ENCODE data around the gene POFUT1. TPM values are rescaled to one million over a fixed set of nuclear protein-coding genes. Genes with fewer than 3 reads are reported as not detected.

POFUT1 gene
- total and polyA plus RNA-seq, 7 donors, result 7.8 to 22.9 (median 16.3) TPM

DNA sequence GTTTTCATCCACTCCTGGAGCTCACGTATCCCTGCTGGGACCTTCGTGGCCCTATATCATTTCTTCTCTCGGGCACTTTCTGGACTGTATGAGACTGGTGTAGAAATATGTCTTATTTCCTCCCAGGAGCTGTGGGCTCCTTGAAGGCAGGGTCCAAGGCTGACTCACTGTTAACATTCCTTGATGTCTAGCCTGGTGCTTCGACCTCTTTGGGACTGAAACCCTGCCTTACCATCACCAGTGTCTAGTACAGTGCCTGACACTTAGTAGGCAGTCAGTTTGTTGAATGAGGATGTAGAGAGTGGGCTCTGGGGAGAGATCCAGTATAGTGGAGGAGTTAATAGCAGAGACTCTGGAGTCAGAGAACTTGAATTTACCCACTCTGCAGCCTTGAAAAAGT, 23.6 kb downstream of the POFUT1 start:
- DNase-seq (no peak), ATAC-seq (no peak)
- TF ChIP-seq, protein P1, sequence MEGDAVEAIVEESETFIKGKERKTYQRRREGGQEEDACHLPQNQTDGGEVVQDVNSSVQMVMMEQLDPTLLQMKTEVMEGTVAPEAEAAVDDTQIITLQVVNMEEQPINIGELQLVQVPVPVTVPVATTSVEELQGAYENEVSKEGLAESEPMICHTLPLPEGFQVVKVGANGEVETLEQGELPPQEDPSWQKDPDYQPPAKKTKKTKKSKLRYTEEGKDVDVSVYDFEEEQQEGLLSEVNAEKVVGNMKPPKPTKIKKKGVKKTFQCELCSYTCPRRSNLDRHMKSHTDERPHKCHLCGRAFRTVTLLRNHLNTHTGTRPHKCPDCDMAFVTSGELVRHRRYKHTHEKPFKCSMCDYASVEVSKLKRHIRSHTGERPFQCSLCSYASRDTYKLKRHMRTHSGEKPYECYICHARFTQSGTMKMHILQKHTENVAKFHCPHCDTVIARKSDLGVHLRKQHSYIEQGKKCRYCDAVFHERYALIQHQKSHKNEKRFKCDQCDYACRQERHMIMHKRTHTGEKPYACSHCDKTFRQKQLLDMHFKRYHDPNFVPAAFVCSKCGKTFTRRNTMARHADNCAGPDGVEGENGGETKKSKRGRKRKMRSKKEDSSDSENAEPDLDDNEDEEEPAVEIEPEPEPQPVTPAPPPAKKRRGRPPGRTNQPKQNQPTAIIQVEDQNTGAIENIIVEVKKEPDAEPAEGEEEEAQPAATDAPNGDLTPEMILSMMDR (IDR thresholded peaks at IDR 0.05), result no peak
- Histone ChIP-seq H3K4me1 (peaks cover 13% of the 10 kb centered on the region), H3K27ac (no peak overlapping the region), H3K27me3 (ENCODE audit: insufficient read depth in 3 of 3, low read length in 2 of 3) (no peaks in the 10 kb centered on the region), H3K36me3 (ENCODE audit: insufficient read depth in 1 of 2, low read depth in 1 of 2) (peaks cover 4 to 92% of the 10 kb centered on the region in 2 donors), H3K9me3 (no peaks in the 10 kb centered on the region), H3K4me3 (no peak overlapping the region)
- WGBS, 3 donors, result 91 to 95% (median 94%) methylated on average over 4 of the region's 4 CpGs
- intact Hi-C loops (cut with DNase I), result no loop called here

DNA sequence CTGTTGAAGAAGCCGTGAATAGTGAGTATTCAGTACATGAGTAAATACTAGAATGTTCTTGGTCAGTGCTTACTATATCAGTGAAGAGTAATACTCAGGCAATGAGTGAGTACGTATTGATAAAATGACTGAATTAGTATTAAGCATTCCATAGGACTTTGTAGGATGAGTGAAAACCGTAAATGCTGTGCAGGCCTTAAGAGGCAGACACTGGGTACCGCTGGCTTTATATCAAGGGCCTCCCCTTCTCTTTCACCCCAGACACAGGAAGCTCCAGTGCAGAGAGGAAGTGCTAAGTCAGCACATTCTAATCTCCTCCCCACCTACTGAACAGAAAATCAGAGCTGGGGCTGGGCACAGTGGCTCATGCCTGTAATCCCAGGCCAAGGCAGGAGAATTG, 24.2 kb downstream of the POFUT1 start:
- no peak overlapping the region for H3K4me3 ChIP-seq
- no peak for DNase-seq
- WGBS, 3 donors, result 84 to 90% (median 86%) methylated on average over 4 of the region's 4 CpGs
- H3K4me1 ChIP-seq, result peaks cover 13% of the 10 kb centered on the region
- peaks cover 4 to 97% of the 10 kb centered on the region in 2 donors for H3K36me3 ChIP-seq (ENCODE audit: insufficient read depth in 1 of 2, low read depth in 1 of 2)
- H3K27ac ChIP-seq, result no peak overlapping the region
- TF ChIP-seq, protein P1 (IDR thresholded peaks at IDR 0.05), result no peak
- no peak for ATAC-seq
- H3K27me3 ChIP-seq (ENCODE audit: insufficient read depth in 3 of 3, low read length in 2 of 3), result no peaks in the 10 kb centered on the region
- intact Hi-C loops (cut with DNase I), result no loop called here
- no peaks in the 10 kb centered on the region for H3K9me3 ChIP-seq

DNA sequence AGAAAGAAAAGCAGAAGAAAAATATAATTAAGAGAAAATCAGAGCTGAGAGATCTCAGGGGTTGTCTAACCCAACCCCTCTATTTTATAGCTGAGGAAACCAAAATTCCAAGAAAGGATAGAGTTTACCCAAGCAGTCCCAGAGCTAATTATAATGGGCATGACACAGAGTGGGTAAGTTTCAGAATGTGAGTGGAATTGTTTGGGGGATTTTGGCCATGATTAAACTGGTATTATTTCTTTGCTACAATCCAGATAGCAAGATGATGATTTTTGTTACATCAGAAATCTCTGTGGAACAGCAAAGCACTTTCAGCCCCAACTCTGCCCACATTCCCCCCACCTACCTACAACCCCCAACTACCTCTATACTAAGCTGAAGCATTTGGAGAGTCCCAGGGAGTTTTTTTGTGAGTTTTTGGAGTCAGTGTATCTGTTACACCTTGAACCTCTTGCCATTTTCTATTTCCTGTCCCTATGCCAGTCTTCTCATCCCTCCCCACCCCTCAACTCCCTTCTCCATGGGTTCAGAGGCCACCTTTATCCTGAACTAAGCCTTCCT, 24.7 kb downstream of the POFUT1 start:
- no peak overlapping the region for H3K4me3 ChIP-seq
- ATAC-seq (no peak), DNase-seq (no peak)
- peaks cover 4 to 97% of the 10 kb centered on the region in 2 donors for H3K36me3 ChIP-seq (ENCODE audit: insufficient read depth in 1 of 2, low read depth in 1 of 2)
- no peaks in the 10 kb centered on the region for H3K9me3 ChIP-seq
- no peaks in the 10 kb centered on the region for H3K27me3 ChIP-seq (ENCODE audit: insufficient read depth in 3 of 3, low read length in 2 of 3)
- no peak overlapping the region for H3K27ac ChIP-seq
- intact Hi-C loops (cut with DNase I), result no loop called here
- peaks cover 7% of the 10 kb centered on the region for H3K4me1 ChIP-seq
- TF ChIP-seq, protein P1 (IDR thresholded peaks at IDR 0.05), result no peak

DNA sequence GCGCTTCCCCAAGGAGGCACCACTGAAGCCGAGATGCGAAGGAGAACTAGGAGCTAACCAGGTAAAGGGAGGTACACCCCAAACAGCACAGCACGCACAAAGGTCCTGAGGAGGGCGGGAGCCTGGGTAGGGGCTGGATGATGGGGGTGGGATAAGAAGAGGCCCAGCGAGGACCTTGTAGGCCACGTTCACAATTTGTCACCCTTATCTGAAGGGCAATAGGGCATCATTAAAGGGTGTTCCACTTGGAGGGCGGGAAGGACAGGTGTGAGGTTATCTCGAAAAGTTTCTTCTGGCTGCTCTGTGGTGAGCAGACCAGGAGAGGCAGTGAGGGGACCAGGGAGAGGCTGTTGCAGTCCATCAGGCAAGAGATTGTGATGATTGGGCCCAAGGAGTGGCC, 25.6 kb downstream of the POFUT1 start:
- 92 to 96% (median 96%) methylated on average over 9 of the region's 9 CpGs for WGBS, 3 donors
- peaks cover 4 to 88% of the 10 kb centered on the region in 2 donors for H3K36me3 ChIP-seq (ENCODE audit: insufficient read depth in 1 of 2, low read depth in 1 of 2)
- DNase-seq (no peak), ATAC-seq (no peak)
- TF ChIP-seq, protein P1 (IDR thresholded peaks at IDR 0.05), result no peak
- H3K4me3 ChIP-seq, result no peak overlapping the region
- no peaks in the 10 kb centered on the region for H3K9me3 ChIP-seq
- no peak overlapping the region for H3K27ac ChIP-seq
- intact Hi-C loops (cut with DNase I), result no loop called here
- no peaks in the 10 kb centered on the region for H3K27me3 ChIP-seq (ENCODE audit: insufficient read depth in 3 of 3, low read length in 2 of 3)
- H3K4me1 ChIP-seq, result no peaks in the 10 kb centered on the region

Data from psoas muscle (tissue), 8 donors.